PC-3 (cell line): Measurements from ENCODE around the gene LRRC7.

Source experiments
- CTCF ChIP-seq: fragments of 300-600 bp; sonication (generic); conservative IDR thresholded peaks from 2 replicates; pipeline ENCODE4 v1.5.1; 2017; ENCODE audit warnings: antibody characterized with exemption, low read depth, mild to moderate bottlenecking, low read length
- EZH2 ChIP-seq: fragments of 300-600 bp; sonication (generic); IDR thresholded peaks from one replicate; pipeline ENCODE4 v1.6.1; 2017; ENCODE audit warnings: antibody characterized with exemption, mild to moderate bottlenecking, low read length; ENCODE audit not compliant: unreplicated experiment
- EZH2phosphoT487 ChIP-seq: fragments of 300-600 bp; sonication (generic); IDR thresholded peaks from 2 replicates; pipeline ENCODE4 v1.6.1; 2018; ENCODE audit warnings: mild to moderate bottlenecking, antibody characterized with exemption, low read length, borderline replicate concordance

- no peak for TF ChIP-seq CTCF
- no peak for TF ChIP-seq EZH2phosphoT487
- no peak for TF ChIP-seq EZH2
Measured at GRCh38 chr1:69569175-69569541, 1.4 kb downstream of the LRRC7 start.
